ENCODE measurements around the gene MED27.

Gene MED27

GRCh38 chr9:132114102-132114707 is 34.5 kb upstream of the MED27 start:
- H3K27me3 ChIP-seq (ENCODE audit: insufficient read depth, poor library complexity, severe bottlenecking) = peaks cover 7% of the 10 kb centered on the region
- H3K27ac ChIP-seq (ENCODE audit: poor library complexity, severe bottlenecking) = no peak overlapping the region
- peak; percentile 80 for ATAC-seq (ENCODE audit: low read depth)
- H3K9me3 ChIP-seq (ENCODE audit: severe bottlenecking) = no peaks in the 10 kb centered on the region
- TF ChIP-seq, protein P1, sequence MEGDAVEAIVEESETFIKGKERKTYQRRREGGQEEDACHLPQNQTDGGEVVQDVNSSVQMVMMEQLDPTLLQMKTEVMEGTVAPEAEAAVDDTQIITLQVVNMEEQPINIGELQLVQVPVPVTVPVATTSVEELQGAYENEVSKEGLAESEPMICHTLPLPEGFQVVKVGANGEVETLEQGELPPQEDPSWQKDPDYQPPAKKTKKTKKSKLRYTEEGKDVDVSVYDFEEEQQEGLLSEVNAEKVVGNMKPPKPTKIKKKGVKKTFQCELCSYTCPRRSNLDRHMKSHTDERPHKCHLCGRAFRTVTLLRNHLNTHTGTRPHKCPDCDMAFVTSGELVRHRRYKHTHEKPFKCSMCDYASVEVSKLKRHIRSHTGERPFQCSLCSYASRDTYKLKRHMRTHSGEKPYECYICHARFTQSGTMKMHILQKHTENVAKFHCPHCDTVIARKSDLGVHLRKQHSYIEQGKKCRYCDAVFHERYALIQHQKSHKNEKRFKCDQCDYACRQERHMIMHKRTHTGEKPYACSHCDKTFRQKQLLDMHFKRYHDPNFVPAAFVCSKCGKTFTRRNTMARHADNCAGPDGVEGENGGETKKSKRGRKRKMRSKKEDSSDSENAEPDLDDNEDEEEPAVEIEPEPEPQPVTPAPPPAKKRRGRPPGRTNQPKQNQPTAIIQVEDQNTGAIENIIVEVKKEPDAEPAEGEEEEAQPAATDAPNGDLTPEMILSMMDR (IDR thresholded peaks at IDR 0.05; ENCODE audit: poor library complexity, severe bottlenecking) = no peak
- no peak overlapping the region for H3K4me3 ChIP-seq (ENCODE audit: severe bottlenecking)
- no peaks in the 10 kb centered on the region for H3K4me1 ChIP-seq (ENCODE audit: insufficient read depth, poor library complexity, severe bottlenecking)
- H3K36me3 ChIP-seq (ENCODE audit: low read depth) = no peaks in the 10 kb centered on the region
- no peak for DNase-seq (ENCODE audit: low spot score)

DNA sequence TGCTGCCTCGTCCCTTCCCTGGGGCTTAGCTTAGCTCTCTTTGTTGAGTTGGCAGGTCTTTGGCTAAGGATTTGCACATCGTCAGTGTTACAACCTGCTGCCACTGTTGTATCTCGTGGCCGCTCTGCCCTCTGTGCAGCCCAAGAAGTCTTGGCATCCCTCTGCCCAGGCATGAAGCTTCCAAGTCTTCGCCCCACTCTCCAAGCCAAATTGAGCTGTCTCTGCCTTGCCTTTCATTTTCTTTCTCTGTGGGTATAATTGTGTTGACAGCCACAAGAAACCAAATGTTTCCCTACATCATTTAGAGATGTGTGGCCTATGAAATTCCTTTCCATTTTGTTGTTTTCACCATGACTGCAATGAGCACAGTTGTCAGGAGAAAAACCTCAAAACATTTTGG is 29.6 kb upstream of the MED27 start:
- peaks cover 7% of the 10 kb centered on the region for H3K27me3 ChIP-seq (ENCODE audit: insufficient read depth, poor library complexity, severe bottlenecking)
- ATAC-seq (ENCODE audit: low read depth) = no peak
- no peak overlapping the region for H3K27ac ChIP-seq (ENCODE audit: poor library complexity, severe bottlenecking)
- H3K4me1 ChIP-seq (ENCODE audit: insufficient read depth, poor library complexity, severe bottlenecking) = no peaks in the 10 kb centered on the region
- TF ChIP-seq, protein P1 (IDR thresholded peaks at IDR 0.05; ENCODE audit: poor library complexity, severe bottlenecking) = no peak
- no peak for DNase-seq (ENCODE audit: low spot score)
- no peaks in the 10 kb centered on the region for H3K9me3 ChIP-seq (ENCODE audit: severe bottlenecking)
- H3K36me3 ChIP-seq (ENCODE audit: low read depth) = no peaks in the 10 kb centered on the region
- H3K4me3 ChIP-seq (ENCODE audit: severe bottlenecking) = no peak overlapping the region

DNA sequence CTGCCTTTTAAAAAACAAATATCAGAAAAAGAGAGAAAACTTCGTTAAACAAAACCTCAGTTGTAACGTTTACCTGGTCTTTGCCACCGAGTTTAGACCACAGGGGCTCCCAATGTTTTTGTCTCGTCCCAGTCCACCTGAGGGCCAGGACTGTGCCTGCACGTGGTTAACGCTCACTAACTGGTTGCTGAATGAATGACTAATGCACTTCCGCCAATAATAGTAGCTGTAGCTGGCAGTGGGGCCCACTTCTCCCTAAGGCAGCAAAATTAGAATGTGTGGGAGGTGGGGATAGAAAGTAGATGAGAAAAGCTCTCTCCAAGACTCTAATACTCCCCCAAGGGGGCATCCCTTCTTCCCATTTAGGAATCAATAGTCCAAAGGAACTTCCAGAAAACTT is 29.1 kb upstream of the MED27 start:
- DNase-seq (ENCODE audit: low spot score) (no peak), ATAC-seq (ENCODE audit: low read depth) (no peak)
- TF ChIP-seq, protein P1 (IDR thresholded peaks at IDR 0.05; ENCODE audit: poor library complexity, severe bottlenecking) = no peak
- Histone ChIP-seq H3K36me3 (ENCODE audit: low read depth) (no peaks in the 10 kb centered on the region), H3K27me3 (ENCODE audit: insufficient read depth, poor library complexity, severe bottlenecking) (peaks cover 4% of the 10 kb centered on the region), H3K4me1 (ENCODE audit: insufficient read depth, poor library complexity, severe bottlenecking) (no peaks in the 10 kb centered on the region), H3K9me3 (ENCODE audit: severe bottlenecking) (no peaks in the 10 kb centered on the region), H3K4me3 (ENCODE audit: severe bottlenecking) (no peak overlapping the region), H3K27ac (ENCODE audit: poor library complexity, severe bottlenecking) (no peak overlapping the region)

DNA sequence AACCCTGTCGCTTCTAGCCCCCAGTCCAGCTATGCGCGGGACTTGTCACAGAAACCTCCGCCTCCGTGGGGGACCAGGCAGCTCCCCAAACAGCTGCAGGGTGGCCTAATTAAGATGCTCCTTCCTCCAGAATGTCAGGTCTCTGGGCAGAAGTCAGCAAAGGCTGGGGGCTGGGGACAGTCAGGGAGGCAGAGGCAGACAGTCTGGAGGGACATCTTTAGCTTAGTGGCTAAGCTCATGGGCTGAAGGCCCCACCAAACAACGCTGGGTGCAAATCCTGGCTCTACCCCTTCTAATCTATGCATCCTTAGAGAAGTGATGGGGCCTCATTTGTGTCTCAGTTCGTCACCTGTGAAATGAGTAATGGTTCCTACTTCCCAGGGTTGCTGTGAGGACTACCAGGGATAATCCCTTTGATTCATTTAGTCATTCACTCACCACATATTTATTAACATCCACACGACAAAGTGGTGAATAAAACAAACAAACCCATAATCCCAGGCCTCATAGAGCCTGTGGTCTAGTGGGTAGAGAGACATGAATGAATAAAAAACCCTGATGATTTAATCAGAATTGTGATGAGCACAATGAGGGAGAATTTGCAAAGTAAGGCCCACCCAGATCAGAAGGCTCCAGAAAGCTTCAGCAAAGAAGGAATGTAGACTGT is 20.2 kb upstream of the MED27 start:
- ATAC-seq (ENCODE audit: low read depth) (no peak), DNase-seq (ENCODE audit: low spot score) (no peak)
- no peaks in the 10 kb centered on the region for H3K9me3 ChIP-seq (ENCODE audit: severe bottlenecking)
- TF ChIP-seq, protein P1 (IDR thresholded peaks at IDR 0.05; ENCODE audit: poor library complexity, severe bottlenecking) = no peak
- H3K27me3 ChIP-seq (ENCODE audit: insufficient read depth, poor library complexity, severe bottlenecking) = peaks cover 4% of the 10 kb centered on the region
- no peak overlapping the region for H3K4me3 ChIP-seq (ENCODE audit: severe bottlenecking)
- H3K36me3 ChIP-seq (ENCODE audit: low read depth) = no peaks in the 10 kb centered on the region
- H3K27ac ChIP-seq (ENCODE audit: poor library complexity, severe bottlenecking) = no peak overlapping the region
- H3K4me1 ChIP-seq (ENCODE audit: insufficient read depth, poor library complexity, severe bottlenecking) = peaks cover under 1% of the 10 kb centered on the region

DNA sequence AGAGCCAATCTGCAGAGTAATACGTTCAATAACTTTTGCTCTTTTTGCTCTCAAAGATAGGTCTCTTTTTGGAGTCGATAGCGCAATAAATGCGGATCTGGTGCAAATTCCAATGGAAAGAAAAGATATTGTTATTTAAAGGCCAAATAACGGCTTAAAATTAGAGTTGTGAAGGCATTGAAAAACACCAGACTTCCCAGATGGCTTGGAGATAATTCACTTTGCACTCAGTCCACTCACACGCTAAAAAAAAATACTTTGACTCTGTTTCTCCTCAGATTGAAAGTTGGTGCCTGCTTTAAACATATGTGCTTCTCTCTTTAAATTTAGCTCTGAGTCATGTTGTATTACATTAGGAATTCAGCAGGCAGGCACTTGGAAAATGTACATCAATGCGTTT is 19.5 kb upstream of the MED27 start:
- peaks cover 7% of the 10 kb centered on the region for H3K4me1 ChIP-seq (ENCODE audit: insufficient read depth, poor library complexity, severe bottlenecking)
- DNase-seq (ENCODE audit: low spot score) (no peak), ATAC-seq (ENCODE audit: low read depth) (no peak)
- H3K36me3 ChIP-seq (ENCODE audit: low read depth) = no peaks in the 10 kb centered on the region
- peaks cover 4% of the 10 kb centered on the region for H3K27me3 ChIP-seq (ENCODE audit: insufficient read depth, poor library complexity, severe bottlenecking)
- no peak overlapping the region for H3K4me3 ChIP-seq (ENCODE audit: severe bottlenecking)
- H3K9me3 ChIP-seq (ENCODE audit: severe bottlenecking) = no peaks in the 10 kb centered on the region
- H3K27ac ChIP-seq (ENCODE audit: poor library complexity, severe bottlenecking) = no peak overlapping the region
- TF ChIP-seq, protein P1 (IDR thresholded peaks at IDR 0.05; ENCODE audit: poor library complexity, severe bottlenecking) = no peak

All from RWPE2 (cell line).